RWPE1 (cell line): ENCODE measurements around the gene ONECUT3.
A peak's percentile ranks its signal among the peaks of the same experiment; 100 is the strongest.

Source experiments
- CTCF ChIA-PET: fragments of 350-600 bp; sonication (Branson Sonifier 250); formaldehyde crosslinking; extraction: SDS; loops from one replicate; lab custom pipeline; 2021; lab: Yijun Ruan, JAX
- POLR2A ChIA-PET: fragments of 400-600 bp; formaldehyde crosslinking; extraction: SDS; loops from one replicate; lab custom pipeline; 2020; ENCODE audit warnings: antibody characterized with exemption; ENCODE audit not compliant: low non-redundant PET; lab: Yijun Ruan, JAX
- DNase-seq: peaks from one replicate; pipeline ENCODE4 v3.0.0; 2012; ENCODE audit warnings: low spot score
- H3K27ac ChIP-seq: fragments of 450-650 bp; 2 replicates; pipeline ENCODE4 v1.5.1; 2017
- CTCF ChIP-seq: fragments of 450-650 bp; conservative IDR thresholded peaks from 2 replicates; pipeline ENCODE4 v1.5.1; 2017; ENCODE audit warnings: low read depth, mild to moderate bottlenecking

Gene ONECUT3

DNA sequence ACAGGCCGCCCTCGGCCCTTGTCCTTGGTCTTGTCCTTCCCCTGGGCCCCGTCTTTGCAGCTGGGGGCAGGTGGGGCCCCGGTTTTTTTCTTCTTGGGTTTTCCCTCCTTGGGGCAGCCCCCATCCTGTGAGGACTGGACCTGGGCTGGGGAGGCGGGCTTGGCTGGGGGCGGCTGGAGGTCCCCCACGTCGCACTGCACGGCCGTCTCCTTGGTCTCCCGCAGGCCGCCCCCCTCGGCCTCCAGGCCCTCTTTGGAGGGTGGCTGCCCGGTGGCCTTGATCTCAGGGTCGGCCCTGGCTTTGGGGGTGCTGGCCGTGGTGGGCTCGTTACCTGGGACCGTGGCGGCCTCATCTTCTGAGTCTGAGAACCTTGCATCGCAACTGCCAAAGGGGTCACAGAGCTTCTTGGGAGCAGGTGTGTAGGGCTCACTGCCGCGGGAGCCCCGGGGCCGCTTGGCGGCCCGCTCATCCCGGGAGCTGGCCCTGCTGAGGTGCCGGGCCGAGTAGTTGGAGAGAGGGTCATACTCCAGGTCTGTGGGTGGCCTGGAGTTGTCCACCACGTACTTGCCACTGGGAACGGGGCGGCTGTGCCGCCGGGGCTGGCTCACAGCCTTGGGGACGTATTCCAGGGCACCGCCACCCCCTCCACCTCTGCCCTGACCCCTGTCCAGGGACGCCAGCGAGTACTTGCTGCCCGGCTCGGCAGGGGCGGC lies 74.4 kb downstream of the ONECUT3 start:
- no peak overlapping the region for H3K27ac ChIP-seq
- no peak for DNase-seq
- TF ChIP-seq CTCF = no peak
- CTCF ChIA-PET = interaction anchor here (2.4 kb wide), 1 partner anchor 11 kb away, joined by 12 read pairs; no protein-coding TSS in a partner anchor
- POLR2A ChIA-PET = interaction anchor here (0.6 kb wide), 1 partner anchor 131 kb away, joined by 3 read pairs; no protein-coding TSS in a partner anchor

GRCh38 chr19:1828279-1829238 lies 75.3 kb downstream of the ONECUT3 start:
- CTCF ChIA-PET = no interaction called here
- POLR2A ChIA-PET = interaction anchor here (0.6 kb wide), 1 partner anchor 132 kb away, joined by 3 read pairs; no protein-coding TSS in a partner anchor
- TF ChIP-seq CTCF = no peak

DNA sequence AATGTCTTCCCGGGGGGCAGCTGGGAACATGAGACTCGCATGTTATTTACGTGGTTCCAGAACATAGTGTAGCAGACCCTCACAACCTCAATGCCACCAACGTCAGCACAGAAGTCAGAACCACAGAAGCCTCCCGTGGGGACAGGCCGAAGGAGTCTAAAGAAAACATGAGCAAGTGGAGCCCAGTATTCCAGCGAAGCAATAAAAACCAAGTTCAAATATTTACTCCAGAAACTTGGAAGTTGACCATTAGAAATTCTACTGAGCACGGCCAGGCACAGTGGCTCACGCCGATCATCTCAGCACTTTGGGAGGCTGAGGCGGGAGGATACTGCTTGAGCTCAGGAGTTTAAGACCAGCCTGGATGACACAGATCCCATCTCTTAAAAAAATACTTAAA lies 76.7 kb downstream of the ONECUT3 start:
- CTCF ChIA-PET = interaction anchor here (0.6 to 0.7 kb wide), 2 partner anchors 7 to 159 kb away, joined by 4 to 5 read pairs; no protein-coding TSS in a partner anchor
- no peak for DNase-seq
- POLR2A ChIA-PET = no interaction called here
- no peak for TF ChIP-seq CTCF
- peak overlapping the region; percentile 47; the same call in 1 of the 2 replicates for H3K27ac ChIP-seq

More at GRCh38 chr19:1828279-1829238, 75.3 kb downstream of the ONECUT3 start:
- DNase-seq = no peak
- H3K27ac ChIP-seq = peak overlapping the region; percentile 47

GRCh38 chr19:1830568-1830967 lies 77.3 kb downstream of the ONECUT3 start:
- POLR2A ChIA-PET = no interaction called here
- TF ChIP-seq CTCF = no peak
- DNase-seq = no peak
- peak overlapping the region; percentile 16 for H3K27ac ChIP-seq
- CTCF ChIA-PET = interaction anchor here (0.6 kb wide), 1 partner anchor 160 kb away, joined by 4 read pairs; no protein-coding TSS in a partner anchor
